H9 (cell line): ENCODE data around the gene ATG14. TPM values are rescaled to one million over a fixed set of nuclear protein-coding genes. Genes with fewer than 3 reads are reported as not detected.

Experiments
- DNase-seq: peaks from one replicate; pipeline ENCODE4 v3.0.0-alpha.2; 2017
- H2AFZ ChIP-seq: one replicate; pipeline ENCODE4 v1.6.1; 2013; ENCODE audit warnings: mild to moderate bottlenecking, low read length, control low read depth, moderate library complexity
- H2AK5ac ChIP-seq: 2 replicates; pipeline ENCODE4 v1.6.1; 2013; ENCODE audit warnings: low read length, control low read depth, mixed read lengths; ENCODE audit not compliant: insufficient read length
- H2BK120ac ChIP-seq: one replicate; pipeline ENCODE4 v1.6.1; 2013; ENCODE audit warnings: low read depth, mild to moderate bottlenecking, low read length, control low read depth, inconsistent platforms; ENCODE audit not compliant: poor library complexity, severe bottlenecking
- H2BK12ac ChIP-seq: 2 replicates; pipeline ENCODE4 v1.6.1; 2013; ENCODE audit warnings: low read length, control low read depth, mixed read lengths, low read depth; ENCODE audit not compliant: insufficient read length
- H2BK15ac ChIP-seq: 2 replicates; pipeline ENCODE4 v1.6.1; 2013; ENCODE audit warnings: low read depth, low read length, control low read depth
- H2BK20ac ChIP-seq: one replicate; pipeline ENCODE4 v1.6.1; 2013; ENCODE audit warnings: low read depth, mild to moderate bottlenecking, low read length, control low read depth, inconsistent platforms; ENCODE audit not compliant: poor library complexity, severe bottlenecking
- H2BK5ac ChIP-seq: 2 replicates; pipeline ENCODE4 v1.6.1; 2013; ENCODE audit warnings: low read length, control low read depth, mixed read lengths; ENCODE audit not compliant: insufficient read length
- H3K14ac ChIP-seq: 2 replicates; pipeline ENCODE4 v1.6.1; 2013; ENCODE audit warnings: low read length, control low read depth; ENCODE audit not compliant: insufficient read depth
- H3K18ac ChIP-seq: 2 replicates; pipeline ENCODE4 v1.6.1; 2013; ENCODE audit warnings: low read depth, mild to moderate bottlenecking, mixed read lengths, low read length, control low read depth; ENCODE audit not compliant: insufficient read length
- H3K23ac ChIP-seq: 2 replicates; pipeline ENCODE4 v1.6.1; 2013; ENCODE audit warnings: low read length, control low read depth, mixed read lengths, low read depth; ENCODE audit not compliant: insufficient read length
- H3K23me2 ChIP-seq: 2 replicates; pipeline ENCODE4 v1.6.1; 2013; ENCODE audit warnings: low read depth, mild to moderate bottlenecking, mixed read lengths, low read length, control low read depth; ENCODE audit not compliant: insufficient read length, poor library complexity, severe bottlenecking
- H3K27ac ChIP-seq: 2 replicates; pipeline ENCODE4 v1.5.1; 2013; ENCODE audit warnings: low read length, control low read depth, mixed read lengths, low read depth; ENCODE audit not compliant: insufficient read length
- H3K27me3 ChIP-seq: 2 replicates; pipeline ENCODE4 v1.6.1; 2013; ENCODE audit warnings: low read length, control low read depth, inconsistent platforms; ENCODE audit not compliant: insufficient read depth
- H3K4ac ChIP-seq: 2 replicates; pipeline ENCODE4 v1.6.1; 2013; ENCODE audit warnings: low read depth, mild to moderate bottlenecking, control low read depth, inconsistent platforms, low read length, moderate library complexity
- H3K4me1 ChIP-seq: 2 replicates; pipeline ENCODE4 v1.6.1; 2013; ENCODE audit warnings: low read length, control low read depth, inconsistent platforms; ENCODE audit not compliant: insufficient read depth
- H3K4me2 ChIP-seq: 2 replicates; pipeline ENCODE4 v1.6.1; 2013; ENCODE audit warnings: low read length, control low read depth, mixed read lengths; ENCODE audit not compliant: insufficient read length, insufficient read depth
- H3K56ac ChIP-seq: 2 replicates; pipeline ENCODE4 v1.6.1; 2013; ENCODE audit warnings: low read depth, mild to moderate bottlenecking, mixed read lengths, low read length, control low read depth; ENCODE audit not compliant: insufficient read length
- H3K79me1 ChIP-seq: 2 replicates; pipeline ENCODE4 v1.6.1; 2013; ENCODE audit warnings: low read depth, mild to moderate bottlenecking, moderate library complexity, low read length, control low read depth, inconsistent platforms; ENCODE audit not compliant: insufficient read depth, poor library complexity, severe bottlenecking
- H3K79me2 ChIP-seq: 2 replicates; pipeline ENCODE4 v1.6.1; 2013; ENCODE audit warnings: low read length, control low read depth, inconsistent platforms; ENCODE audit not compliant: insufficient read depth
- H3K9ac ChIP-seq: 2 replicates; pipeline ENCODE4 v1.6.1; 2013; ENCODE audit warnings: low read length, control low read depth, mixed read lengths; ENCODE audit not compliant: insufficient read length; ENCODE audit errors: extremely low read depth
- H3K9me3 ChIP-seq: one replicate; pipeline ENCODE4 v1.6.1; 2013; ENCODE audit warnings: low read depth, low read length, inconsistent platforms; ENCODE audit not compliant: control insufficient read depth
- H3T11ph ChIP-seq: one replicate; pipeline ENCODE4 v1.6.1; 2013; ENCODE audit warnings: mild to moderate bottlenecking, low read length, control low read depth, inconsistent platforms
- H4K20me1 ChIP-seq: one replicate; pipeline ENCODE4 v1.6.1; 2013; ENCODE audit not compliant: control insufficient read depth, insufficient read length, insufficient read depth
- H4K5ac ChIP-seq: 2 replicates; pipeline ENCODE4 v1.6.1; 2013; ENCODE audit warnings: low read depth, mild to moderate bottlenecking, mixed read lengths, low read length, control low read depth; ENCODE audit not compliant: insufficient read length
- H4K8ac ChIP-seq: replicated peaks from 2 replicates; pipeline ENCODE4 v1.6.1; 2013; ENCODE audit warnings: low read length, control low read depth, mixed read lengths, low read depth; ENCODE audit not compliant: insufficient read length
- H4K91ac ChIP-seq: 2 replicates; pipeline ENCODE4 v1.6.1; 2013; ENCODE audit warnings: low read depth, mild to moderate bottlenecking, moderate library complexity, mixed read lengths, low read length, control low read depth; ENCODE audit not compliant: insufficient read length
- H3K27ac Mint-ChIP-seq, 3 experiments: 2 replicates in 2 of 3; 3 replicates in 1 of 3; pipeline ENCODE4 v1.8.0; 2020 to 2021; ENCODE audit warnings: mixed read lengths in 3 of 3, mild to moderate bottlenecking in 1 of 3, moderate library complexity in 1 of 3
- H3K27me3 Mint-ChIP-seq: 2 replicates; pipeline ENCODE4 v1.8.0; 2021; ENCODE audit warnings: low read depth, mild to moderate bottlenecking, moderate library complexity, mixed read lengths
- H3K36me3 Mint-ChIP-seq, 3 experiments: 2 replicates in 2 of 3; 3 replicates in 1 of 3; pipeline ENCODE4 v1.8.0; 2020 to 2021; ENCODE audit warnings: low read depth in 3 of 3, mixed read lengths in 3 of 3; ENCODE audit not compliant: insufficient read depth in 1 of 3
- H3K4me1 Mint-ChIP-seq, 2 experiments: 2 replicates each; pipeline ENCODE4 v1.8.0; 2020; ENCODE audit warnings: mixed read lengths in 2 of 2
- H3K4me3 Mint-ChIP-seq, 2 experiments: 2 replicates in 1 of 2; 3 replicates in 1 of 2; pipeline ENCODE4 v1.8.0; 2020 to 2021; ENCODE audit warnings: mild to moderate bottlenecking in 2 of 2, mixed read lengths in 2 of 2, moderate library complexity in 1 of 2
- H3K9me3 Mint-ChIP-seq, 2 experiments: 2 replicates in 1 of 2; 3 replicates in 1 of 2; pipeline ENCODE4 v1.8.0; 2020; ENCODE audit warnings: mild to moderate bottlenecking in 2 of 2, mixed read lengths in 2 of 2, moderate library complexity in 1 of 2
- CTCF ChIP-seq: fragments of 200-600 bp; sonication (generic); conservative IDR thresholded peaks from 3 replicates; pipeline ENCODE4 v1.8.0; 2021; ENCODE audit warnings: antibody characterized with exemption, mild to moderate bottlenecking
- WGBS: extraction: QIAGEN DNeasy Blood & Tissue Kit; methylation state at CpG from one replicate; pipeline ENCODE4 v1.1.7; 2013; ENCODE audit warnings: missing lambda C conversion rate, low lambda C conversion rate, mixed read lengths; ENCODE audit not compliant: insufficient read length; ENCODE audit errors: extremely low coverage; 5-methylcytosine and 5-hydroxymethylcytosine counted together
- total RNA-seq: library from RNA; stranded (reverse); gene quantifications from 2 replicates; pipeline ENCODE4 v1.2.1, GENCODE V29; 2021

ATG14 gene
- total RNA-seq, 1 experiment from 2014 or later = 13.6 TPM

- Histone ChIP-seq H3K27me3 (no peaks in the 10 kb centered on the region), H2BK15ac (no peak overlapping the region), H2BK12ac (no peak overlapping the region), H4K8ac (no peak overlapping the region), H2AFZ (no peak overlapping the region), H3K56ac (no peak overlapping the region), H3K79me2 (no peaks in the 10 kb centered on the region), H3K9ac (no peak overlapping the region), H3K23ac (no peak overlapping the region), H2BK5ac (no peak overlapping the region), H3K18ac (no peak overlapping the region), H2AK5ac (no peak overlapping the region), H2BK120ac (no peak overlapping the region), H3K27ac (no peak overlapping the region), H3K4me2 (no peak overlapping the region), H3K9me3 (no peaks in the 10 kb centered on the region), H4K91ac (no peak overlapping the region), H3K23me2 (no peaks in the 10 kb centered on the region), H3K4ac (no peak overlapping the region), H2BK20ac (no peak overlapping the region), H3K79me1 (peaks cover 9% of the 10 kb centered on the region), H4K20me1 (no peaks in the 10 kb centered on the region), H3K14ac (no peak overlapping the region), H3K4me1 (no peaks in the 10 kb centered on the region; the same call in 1 of the 2 replicates), H4K5ac (no peak overlapping the region), H3T11ph (no peak overlapping the region)
- no peak for DNase-seq
- Mint-ChIP-seq H3K4me3 (no peak overlapping the region), H3K27ac (peak overlapping the region in 2 of 3 experiments; percentile 1 to 2; a peak in 4 of 7 replicates), H3K27me3 (no peaks in the 10 kb centered on the region), H3K36me3 (no peaks in the 10 kb centered on the region), H3K4me1 (peaks cover 14 to 15% of the 10 kb centered on the region in 2 experiments), H3K9me3 (no peaks in the 10 kb centered on the region)
- no CpG with 5 or more reads among the region's 7 CpGs for WGBS
- TF ChIP-seq CTCF = no peak
Observed at GRCh38 chr14:55332654-55333570, 78.7 kb downstream of the ATG14 start.
